GM21529 (cell line): ENCODE measurements around the gene ABAT.

Experiments used
- ATAC-seq: cut with Tn5 transposase; IDR thresholded peaks from one replicate; pipeline ENCODE4 v1.9.1; 2021; ENCODE audit not compliant: unreplicated experiment

Gene ABAT

GRCh38 chr16:8674413-8675022, at the start of gene ABAT:
TSS of gene ABAT (plus strand) at chr16:8674617. CDS start at chr16:8735740, 61,123 bp downstream.
- peak; percentile 100 for ATAC-seq

- no peak for ATAC-seq
Measured at GRCh38 chr16:8625491-8626087, 48.8 kb upstream of the ABAT start.

GRCh38 chr16:8626946-8627345, 47.5 kb upstream of the ABAT start:
- ATAC-seq = no peak

GRCh38 chr16:8627456-8627855, 47.0 kb upstream of the ABAT start:
- ATAC-seq = no peak

- ATAC-seq = no peak
Measured at GRCh38 chr16:8628981-8629725, 45.3 kb upstream of the ABAT start.

GRCh38 chr16:8630255-8630953, 44.0 kb upstream of the ABAT start:
- ATAC-seq = no peak

GRCh38 chr16:8631373-8631772, 43.0 kb upstream of the ABAT start:
- ATAC-seq = no peak

GRCh38 chr16:8631818-8632465, 42.5 kb upstream of the ABAT start:
- no peak for ATAC-seq

GRCh38 chr16:8632675-8633182, 41.7 kb upstream of the ABAT start:
- ATAC-seq = no peak

- ATAC-seq = no peak
Measured at GRCh38 chr16:8634991-8635736, 39.3 kb upstream of the ABAT start.

GRCh38 chr16:8639694-8640093, 34.7 kb upstream of the ABAT start:
- no peak for ATAC-seq

GRCh38 chr16:8641671-8642070, 32.7 kb upstream of the ABAT start:
- ATAC-seq = no peak

- ATAC-seq = no peak
Measured at GRCh38 chr16:8642146-8642545, 32.3 kb upstream of the ABAT start.

- ATAC-seq = no peak
Measured at GRCh38 chr16:8644211-8645140, 29.9 kb upstream of the ABAT start.

- no peak for ATAC-seq
Measured at GRCh38 chr16:8645141-8645521, 29.3 kb upstream of the ABAT start.

- no peak for ATAC-seq
Measured at GRCh38 chr16:8645831-8646230, 28.6 kb upstream of the ABAT start.

GRCh38 chr16:8646326-8647053, 27.9 kb upstream of the ABAT start:
- no peak for ATAC-seq

GRCh38 chr16:8647721-8648318, 26.6 kb upstream of the ABAT start:
- no peak for ATAC-seq
